Dedifferentiated amniotic fluid mesenchymal stem cell (primary cell): ENCODE data around the gene OSCAR.
"Not testable (repeated sequence)": the region's sequence is repeated elsewhere in the genome, so short reads cannot be mapped to it uniquely, and the experiment has no call there.

Source experiments
- DNase-seq: peaks from one replicate; pipeline ENCODE4 v3.0.0-alpha.2; 2016; ENCODE audit errors: extremely low spot score

Gene OSCAR

DNA sequence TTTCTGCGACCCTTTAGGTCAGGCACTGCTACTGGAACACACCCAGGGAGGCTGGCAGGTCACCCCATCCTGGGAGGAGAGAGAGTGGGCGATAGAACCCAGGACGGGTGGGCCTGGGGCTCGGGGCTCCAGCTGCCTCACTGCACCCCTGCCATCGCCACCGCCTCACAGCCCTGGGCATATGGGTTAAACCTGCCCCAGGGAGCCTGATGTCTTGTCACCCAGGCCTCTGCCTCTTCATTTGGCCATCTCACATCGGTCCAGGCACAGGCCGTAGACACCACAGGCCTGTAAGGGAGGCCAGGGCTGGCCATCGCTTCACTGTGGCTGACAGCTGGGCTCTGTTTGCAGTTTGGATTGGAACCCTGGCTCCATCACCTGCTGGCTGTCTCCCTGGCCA is 25.1 kb upstream of the OSCAR start:
- no peak for DNase-seq

DNA sequence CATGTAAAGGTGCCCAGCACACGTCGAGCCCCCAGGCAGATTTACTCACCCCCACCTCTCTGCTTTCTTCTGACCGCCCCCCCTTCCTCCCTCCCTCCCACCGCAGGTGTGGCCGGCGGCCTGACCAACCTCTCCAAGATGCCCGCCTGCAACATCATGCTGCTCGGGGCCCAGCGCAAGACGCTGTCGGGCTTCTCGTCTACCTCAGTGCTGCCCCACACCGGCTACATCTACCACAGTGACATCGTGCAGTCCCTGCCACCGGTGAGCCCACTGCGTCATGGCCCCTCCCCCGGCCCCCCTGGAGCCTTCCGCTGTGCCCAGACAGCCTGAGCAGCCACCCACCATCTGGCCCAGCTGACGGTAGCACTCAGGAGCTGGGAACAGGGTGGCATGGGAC is 23.8 kb upstream of the OSCAR start:
- no peak for DNase-seq

- no peak for DNase-seq
These were observed 23.1 kb upstream of the OSCAR start for GRCh38 chr19:54123682-54124081.

- DNase-seq: no peak
These were observed 20.7 kb upstream of the OSCAR start for GRCh38 chr19:54121259-54121658.

GRCh38 chr19:54115109-54116063 is 14.8 kb upstream of the OSCAR start, which contains the start of the genes PRPF31 and TFPT:
PRPF31 (plus strand) TSS chr19:54115754; CDS start chr19:54118279, 2,525 bp downstream.
TFPT (minus strand) TSS chr19:54115657; CDS start chr19:54115269, 388 bp downstream.
- DNase-seq: peak; percentile 99

DNA sequence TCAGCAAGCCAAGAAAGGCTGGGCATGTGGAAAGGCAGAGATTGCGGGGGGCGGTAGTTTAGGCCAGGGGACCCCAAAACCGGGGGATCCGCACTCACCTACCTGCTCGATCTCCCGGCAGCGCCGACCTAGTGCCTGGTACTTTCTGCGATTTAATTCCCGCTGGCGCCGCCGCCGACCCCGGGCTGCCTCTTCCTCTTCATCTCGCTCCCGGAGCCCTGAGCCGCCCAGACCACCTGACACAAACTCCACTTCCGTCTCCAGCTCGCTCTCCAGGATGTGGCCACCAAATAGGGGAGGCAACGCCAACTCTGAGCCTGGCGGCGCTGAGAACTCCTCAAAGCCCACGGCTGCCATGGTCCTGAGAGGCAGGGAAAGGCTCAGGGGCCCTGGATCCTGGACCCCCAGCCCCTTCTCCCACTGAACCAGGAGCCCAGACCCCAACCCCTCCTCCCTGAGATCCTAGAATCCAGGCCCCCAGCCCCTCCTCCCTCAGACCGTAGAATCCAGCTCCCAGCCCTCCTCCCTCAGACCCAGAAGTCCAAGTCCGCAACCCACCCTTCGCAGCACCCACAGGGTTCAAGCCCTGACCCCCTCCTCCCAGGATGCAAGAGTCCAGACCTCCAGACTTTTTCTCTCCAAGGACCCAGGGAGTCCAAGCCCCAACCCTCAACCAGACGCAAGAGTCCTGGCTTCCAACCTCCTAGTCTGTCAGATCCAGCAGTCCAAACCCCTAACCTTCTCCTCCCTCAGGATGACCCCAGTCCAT is 13.9 kb upstream of the OSCAR start:
- DNase-seq: no peak

GRCh38 chr19:54109651-54110050 is 9.0 kb upstream of the OSCAR start:
- DNase-seq: no peak

DNA sequence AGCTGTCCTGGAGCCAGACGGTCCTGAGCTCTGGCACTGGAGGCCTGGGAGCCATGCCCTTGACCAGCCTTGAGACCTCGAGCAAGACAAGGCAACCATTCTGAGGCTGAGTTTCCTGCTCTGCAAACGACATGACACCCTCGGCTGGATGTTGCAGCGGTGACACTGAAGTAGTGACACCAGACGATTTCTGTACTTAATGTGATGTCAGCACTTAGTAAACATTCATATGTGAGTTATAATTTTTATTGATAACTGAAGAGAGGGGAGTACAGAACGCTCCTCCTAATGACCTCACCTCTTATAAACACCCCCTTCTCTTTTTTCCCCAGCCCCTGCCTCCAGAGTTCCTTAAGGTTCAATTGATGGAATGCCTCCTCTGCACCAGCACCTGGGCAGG is 7.9 kb upstream of the OSCAR start:
- DNase-seq: no peak

GRCh38 chr19:54107876-54108490 is 7.4 kb upstream of the OSCAR start:
- DNase-seq: no peak

GRCh38 chr19:54106716-54107115 is 6.1 kb upstream of the OSCAR start:
- no peak for DNase-seq

GRCh38 chr19:54105796-54106195 is 5.2 kb upstream of the OSCAR start:
- no peak for DNase-seq

DNA sequence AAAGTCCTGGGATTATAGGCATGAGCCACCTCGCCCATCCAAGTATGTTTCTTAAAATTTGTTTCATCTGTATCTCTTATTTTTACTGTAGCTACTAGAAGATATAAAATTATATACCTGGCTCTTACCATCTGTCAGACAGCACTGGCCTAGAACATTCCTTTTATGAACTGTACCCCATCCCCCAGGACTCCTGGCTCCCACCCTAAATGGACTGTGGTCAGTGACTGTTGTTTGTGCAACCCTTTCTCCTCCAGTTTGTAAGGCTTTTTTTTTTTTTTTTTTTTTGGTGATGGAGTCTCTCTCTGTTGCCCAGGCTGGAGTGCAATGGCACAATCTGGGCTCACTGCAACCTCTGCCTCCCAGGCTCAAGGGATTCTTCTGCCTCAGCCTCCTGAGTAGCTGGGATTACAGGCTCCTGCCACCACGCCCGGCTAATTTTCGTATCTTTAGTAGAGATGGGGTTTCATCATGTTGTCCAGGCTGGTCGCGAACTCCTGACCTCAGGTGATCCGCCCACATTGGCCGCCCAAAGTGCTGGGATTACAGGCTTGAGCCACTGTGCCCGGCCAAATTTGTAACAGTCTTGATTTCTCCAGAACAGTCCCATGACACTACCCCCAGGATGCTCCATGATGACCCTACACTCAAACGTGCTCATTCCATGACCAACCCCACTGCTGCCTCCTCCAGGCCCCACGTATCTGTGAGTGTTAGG is 4.6 kb upstream of the OSCAR start:
- DNase-seq: no peak

DNA sequence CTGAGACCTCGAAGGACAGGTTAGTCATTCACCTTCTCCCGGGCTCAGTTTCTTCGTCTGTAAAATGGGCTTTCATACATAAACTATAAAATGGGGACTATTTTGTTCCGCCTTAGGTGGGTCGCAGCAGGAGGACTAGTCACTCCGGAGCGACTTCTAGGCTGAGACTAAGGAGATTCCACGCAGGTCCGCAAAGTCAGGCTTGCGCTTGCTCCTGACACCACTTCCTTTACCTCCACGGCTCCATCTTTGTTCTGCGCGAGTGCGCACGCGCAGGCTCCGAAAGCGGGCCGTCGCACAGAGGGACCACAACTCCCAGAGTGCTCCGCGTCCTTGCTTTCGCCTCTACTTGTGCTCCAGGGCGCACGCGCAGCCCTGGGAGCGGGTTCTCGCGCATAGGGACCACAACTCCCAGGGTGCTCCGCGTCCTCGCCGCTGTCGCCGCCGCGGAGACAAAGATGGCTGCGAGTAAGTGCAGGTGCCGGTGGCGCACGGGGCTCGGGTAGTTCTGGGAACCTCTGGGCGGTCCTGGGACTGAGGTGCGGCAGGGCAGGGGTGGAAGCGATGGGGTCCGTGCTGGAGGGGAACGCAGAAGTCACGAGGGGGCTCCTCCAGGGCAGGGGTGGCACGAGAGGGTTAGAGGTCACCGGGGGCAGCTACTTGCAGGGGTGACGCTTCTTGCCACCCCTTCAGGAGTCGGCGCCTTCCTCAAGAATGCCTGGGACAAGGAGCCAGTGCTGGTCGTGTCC is 2.0 kb upstream of the OSCAR start, which contains the start of gene NDUFA3:
TSS of gene NDUFA3 (plus strand) at position 435 of the 749 bp plus-strand sequence. CDS start at position 459, 24 bp downstream.
- DNase-seq: peak; percentile 98

DNA sequence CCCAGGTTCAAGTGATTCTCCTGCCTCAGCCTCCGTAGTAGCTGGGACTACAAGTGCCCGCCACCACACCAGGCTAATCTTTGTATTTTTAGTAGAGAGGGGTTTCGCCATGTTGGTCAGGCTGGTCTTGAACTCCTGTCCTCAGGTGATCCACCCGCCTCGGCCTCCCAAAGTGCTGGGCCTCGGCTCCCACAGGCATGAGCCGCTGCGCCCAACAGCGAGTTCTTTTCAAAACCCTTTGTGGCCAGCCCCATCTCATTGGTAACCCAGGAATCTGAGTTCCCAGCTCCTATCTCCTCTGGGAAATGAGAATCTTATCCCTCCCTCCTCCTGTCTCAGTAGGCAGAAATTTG is 724 bp downstream of the OSCAR start:
- DNase-seq: not testable (repeated sequence)

- DNase-seq: no peak
These were observed 1.3 kb downstream of the OSCAR start for GRCh38 chr19:54099190-54099902.

DNA sequence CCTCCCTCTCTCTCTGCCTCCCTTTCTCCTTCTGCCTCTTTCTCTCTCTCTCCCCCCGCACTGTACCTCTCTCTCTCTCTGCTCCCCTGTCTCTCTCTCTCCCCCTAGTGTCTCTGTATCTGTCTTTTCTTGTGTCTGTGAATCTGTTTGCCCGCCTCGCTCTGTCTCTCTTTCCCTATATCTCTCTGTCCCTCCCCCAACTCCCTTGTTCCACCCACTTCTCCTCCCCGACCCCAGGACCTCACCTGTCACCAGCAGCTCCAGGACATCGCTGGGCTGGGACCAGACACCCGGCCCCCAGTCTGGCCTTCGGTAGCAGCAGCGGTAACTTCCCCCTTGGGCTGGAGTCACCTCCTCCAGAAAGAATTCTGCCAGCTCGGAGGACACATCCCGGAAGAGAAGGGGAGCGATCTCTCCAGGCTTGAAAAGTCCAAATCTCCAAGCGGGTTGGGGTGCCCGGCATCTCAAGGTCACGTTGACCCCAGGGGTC is 3.9 kb downstream of the OSCAR start:
- peak; percentile 17 for DNase-seq

- DNase-seq: peak; percentile 22
These were observed 4.6 kb downstream of the OSCAR start for GRCh38 chr19:54095859-54096616.

DNA sequence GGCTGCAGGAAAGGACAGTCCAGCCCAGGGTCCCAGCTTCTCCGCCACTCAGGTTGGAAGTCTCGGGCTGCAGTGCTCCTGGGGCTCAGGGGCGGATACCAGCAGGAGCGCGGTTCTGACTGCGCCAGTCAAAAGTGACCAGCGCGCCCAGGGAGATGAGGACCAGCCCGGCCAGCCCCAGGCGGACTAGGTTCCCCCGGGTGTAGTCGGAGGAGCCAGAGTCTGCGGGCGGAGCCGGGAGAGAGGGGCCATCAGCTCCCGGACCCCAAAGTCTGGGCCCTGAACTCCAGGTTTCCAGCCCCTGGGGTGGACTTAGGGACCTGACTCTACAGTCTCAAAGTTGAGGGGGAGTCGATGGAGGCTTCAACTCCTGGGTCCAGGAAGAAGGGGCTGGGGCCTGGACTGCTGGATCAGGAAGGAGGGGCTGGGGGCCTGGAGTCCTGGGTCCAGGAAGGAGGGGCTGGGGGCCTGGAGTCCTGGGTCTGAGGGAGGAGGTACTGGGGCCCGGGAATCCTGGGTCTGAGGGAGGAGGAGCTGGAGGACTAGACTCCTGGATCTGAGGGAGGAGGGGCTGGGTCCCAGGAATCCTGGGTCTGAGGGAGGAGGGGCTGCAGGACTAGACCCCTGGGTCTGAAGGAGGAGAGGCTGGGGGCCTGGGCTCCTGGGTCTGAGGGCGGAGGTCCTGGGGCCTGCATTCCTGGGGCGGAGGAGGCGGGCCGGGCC is 5.3 kb downstream of the OSCAR start:
- DNase-seq: no peak
